Kidney (tissue), 14 donors: ENCODE results near the gene BACE1-AS. TPM values are rescaled to one million over a fixed set of nuclear protein-coding genes. Genes with fewer than 3 reads are reported as not detected.

ENCODE experiments used
- DNase-seq, 5 donors: peaks; one replicate each; pipeline ENCODE4 v3.0.0-alpha.2; 2013 to 2020
- FAIRE-seq: peaks from 2 replicates; lab custom pipeline; 2012; peaks lifted over from hg19 to GRCh38; lab: Jason Lieb, UNC
- H3K27ac ChIP-seq, 2 donors: one replicate each; pipeline ENCODE4 v1.7.0; 2013; ENCODE audit warnings: low read depth in 2 of 2, low read length in 2 of 2, inconsistent platforms in 1 of 2
- H3K27me3 ChIP-seq: one replicate; pipeline ENCODE4 v1.7.1; 2013; ENCODE audit warnings: low read length, inconsistent platforms; ENCODE audit not compliant: control insufficient read depth, insufficient read depth
- H3K36me3 ChIP-seq, 3 donors: one replicate each; pipeline versions ENCODE4 v1.7.0 to v1.7.1; 2013; ENCODE audit warnings: low read length in 3 of 3, control low read depth in 1 of 3, inconsistent platforms in 1 of 3; ENCODE audit not compliant: insufficient read depth in 3 of 3, control insufficient read depth in 2 of 3
- H3K4me1 ChIP-seq, 3 donors: one replicate each; pipeline versions ENCODE4 v1.7.0 to v1.7.1; 2013; ENCODE audit warnings: low read length in 3 of 3, inconsistent platforms in 1 of 3, low read depth in 1 of 3; ENCODE audit not compliant: control insufficient read depth in 2 of 3, insufficient read depth in 2 of 3
- H3K4me3 ChIP-seq, 3 donors: one replicate each; pipeline versions ENCODE4 v1.7.0 to v1.8.1; 2013; ENCODE audit warnings: low read length in 3 of 3, control low read depth in 1 of 3, inconsistent platforms in 1 of 3
- H3K9ac ChIP-seq, 3 donors: one replicate each; pipeline versions ENCODE4 v1.7.0 to v1.7.1; 2013; ENCODE audit warnings: low read length in 3 of 3, control low read depth in 1 of 3, inconsistent platforms in 1 of 3
- H3K9me3 ChIP-seq, 3 donors: one replicate each; pipeline versions ENCODE4 v1.7.0 to v1.7.1; 2013; ENCODE audit warnings: low read length in 3 of 3, control low read depth in 1 of 3, inconsistent platforms in 1 of 3; ENCODE audit not compliant: control insufficient read depth in 2 of 3, insufficient read depth in 1 of 3
- intact Hi-C: fragments of 100-400 bp; cut with DNase I; formaldehyde crosslinking; loops from one replicate; pipeline ENCODE4 v1.11.1; 2022
- polyA plus RNA-seq: library from polyadenylated mRNA; stranded (reverse); fragments of 350-450 nt; fragmentation: Illumina TruSeq; extraction: RNeasy Lipid Tissue Mini Kit (QIAGEN cat#74804); gene quantifications from one replicate; pipeline ENCODE4 v1.2.3, GENCODE V29; 2014; ENCODE audit warnings: low read depth, low replicate concordance; ENCODE audit not compliant: insufficient read depth
- total RNA-seq: library from RNA; stranded (reverse); fragmentation: NEBNext Ultra II Directional; extraction: Animal tissue kit (Norgen Biotek cat#: 25700); gene quantifications from one replicate; pipeline ENCODE4 v1.2.1, GENCODE V29; 2021
- TF ChIP-seq, protein P1 (sequence below): IDR thresholded peaks from 3 replicates; pipeline ENCODE4 v1.5.1; 2012; ENCODE audit warnings: mild to moderate bottlenecking, moderate library complexity, borderline replicate concordance; ENCODE audit not compliant: insufficient read depth; ENCODE audit errors: extremely low read depth
- donor health status: control.
- donor health status: control.
- donor health status: control.
- donor health status: control.
- donor health status: control.
- donor health status: DM: yes; HTN: yes; CAD: no.
- donor health status: Normal renal cell carcinoma (clear cell type).

BACE1-AS gene
- total and polyA plus RNA-seq, 2 donors from 2014 or later, result 8.0 to 8.9 TPM

- Histone ChIP-seq H3K4me3 (no peak overlapping the region), H3K36me3 (peaks cover 0 to 30% (median 16%) of the 10 kb centered on the region in 3 donors), H3K9me3 (no peaks in the 10 kb centered on the region), H3K9ac (no peak overlapping the region), H3K27me3 (no peaks in the 10 kb centered on the region), H3K27ac (no peak overlapping the region), H3K4me1 (no peaks in the 10 kb centered on the region)
- FAIRE-seq (no peak), DNase-seq (no peak)
- TF ChIP-seq, protein P1, sequence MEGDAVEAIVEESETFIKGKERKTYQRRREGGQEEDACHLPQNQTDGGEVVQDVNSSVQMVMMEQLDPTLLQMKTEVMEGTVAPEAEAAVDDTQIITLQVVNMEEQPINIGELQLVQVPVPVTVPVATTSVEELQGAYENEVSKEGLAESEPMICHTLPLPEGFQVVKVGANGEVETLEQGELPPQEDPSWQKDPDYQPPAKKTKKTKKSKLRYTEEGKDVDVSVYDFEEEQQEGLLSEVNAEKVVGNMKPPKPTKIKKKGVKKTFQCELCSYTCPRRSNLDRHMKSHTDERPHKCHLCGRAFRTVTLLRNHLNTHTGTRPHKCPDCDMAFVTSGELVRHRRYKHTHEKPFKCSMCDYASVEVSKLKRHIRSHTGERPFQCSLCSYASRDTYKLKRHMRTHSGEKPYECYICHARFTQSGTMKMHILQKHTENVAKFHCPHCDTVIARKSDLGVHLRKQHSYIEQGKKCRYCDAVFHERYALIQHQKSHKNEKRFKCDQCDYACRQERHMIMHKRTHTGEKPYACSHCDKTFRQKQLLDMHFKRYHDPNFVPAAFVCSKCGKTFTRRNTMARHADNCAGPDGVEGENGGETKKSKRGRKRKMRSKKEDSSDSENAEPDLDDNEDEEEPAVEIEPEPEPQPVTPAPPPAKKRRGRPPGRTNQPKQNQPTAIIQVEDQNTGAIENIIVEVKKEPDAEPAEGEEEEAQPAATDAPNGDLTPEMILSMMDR, result no peak
- intact Hi-C loops, result no loop called here
Measured at GRCh38 chr11:117279711-117280376, 11.3 kb upstream of the BACE1-AS start.

GRCh38 chr11:117281159-117281558 lies 10.0 kb upstream of the BACE1-AS start:
- no peak overlapping the region for H3K4me3 ChIP-seq
- FAIRE-seq (no peak), DNase-seq (no peak)
- TF ChIP-seq, protein P1, result no peak
- peaks cover 0 to 43% (median 18%) of the 10 kb centered on the region in 3 donors for H3K36me3 ChIP-seq
- no peak overlapping the region for H3K27ac ChIP-seq
- no peak overlapping the region for H3K9ac ChIP-seq
- H3K4me1 ChIP-seq, result no peaks in the 10 kb centered on the region
- H3K27me3 ChIP-seq, result no peaks in the 10 kb centered on the region
- H3K9me3 ChIP-seq, result no peaks in the 10 kb centered on the region
- intact Hi-C loops, result no loop called here

- Histone ChIP-seq H3K9me3 (no peaks in the 10 kb centered on the region), H3K4me1 (no peaks in the 10 kb centered on the region), H3K27me3 (no peaks in the 10 kb centered on the region), H3K36me3 (peaks cover 0 to 43% (median 21%) of the 10 kb centered on the region in 3 donors), H3K27ac (no peak overlapping the region), H3K9ac (no peak overlapping the region), H3K4me3 (no peak overlapping the region)
- TF ChIP-seq, protein P1, result no peak
- FAIRE-seq, result no peak
- intact Hi-C loops, result no loop called here
- no peak for DNase-seq
Measured at GRCh38 chr11:117281869-117282268, 9.3 kb upstream of the BACE1-AS start.
